Hippocampal formation (tissue), 2 donors: ENCODE measurements around the gene DLG2.
"Not testable (repeated sequence)": the region's sequence is repeated elsewhere in the genome, so short reads cannot be mapped to it uniquely, and the experiment has no call there.

Experiments used
- DNase-seq, 2 donors: peaks; one replicate each; lab custom pipeline; 2025; lab: John Stamatoyannopoulos, UW

Gene DLG2

GRCh38 chr11:85444479-85444878 is 182.7 kb downstream of the DLG2 start:
- no peak for DNase-seq

- no peak for DNase-seq
Observed at GRCh38 chr11:85440273-85440672, 186.9 kb downstream of the DLG2 start.

- DNase-seq: no peak
Observed at GRCh38 chr11:85438328-85438727, 188.8 kb downstream of the DLG2 start.

GRCh38 chr11:85431319-85431718 is 195.8 kb downstream of the DLG2 start:
- no peak for DNase-seq

GRCh38 chr11:85423794-85424193 is 203.3 kb downstream of the DLG2 start:
- no peak for DNase-seq

- no peak for DNase-seq
Observed at GRCh38 chr11:85423316-85423715, 203.8 kb downstream of the DLG2 start.

GRCh38 chr11:85414175-85414574 is 213.0 kb downstream of the DLG2 start:
- no peak for DNase-seq

- DNase-seq: no peak
Observed at GRCh38 chr11:85407648-85408047, 219.5 kb downstream of the DLG2 start.

- no peak for DNase-seq
Observed at GRCh38 chr11:85406841-85407240, 220.3 kb downstream of the DLG2 start.

- no peak for DNase-seq
Observed at GRCh38 chr11:85406316-85406715, 220.8 kb downstream of the DLG2 start.

- not testable (repeated sequence) for DNase-seq
Observed at GRCh38 chr11:85395515-85396055, 231.6 kb downstream of the DLG2 start.

GRCh38 chr11:85394283-85394682 is 232.9 kb downstream of the DLG2 start:
- DNase-seq: no peak

GRCh38 chr11:85391141-85391540 is 236.0 kb downstream of the DLG2 start:
- DNase-seq: no peak

- DNase-seq: no peak
Observed at GRCh38 chr11:85385547-85385946, 241.6 kb downstream of the DLG2 start.

- no peak for DNase-seq
Observed at GRCh38 chr11:85385111-85385510, 242.0 kb downstream of the DLG2 start.

GRCh38 chr11:85379066-85379465 is 248.1 kb downstream of the DLG2 start:
- no peak for DNase-seq

GRCh38 chr11:85377901-85378300 is 249.2 kb downstream of the DLG2 start:
- no peak for DNase-seq

- DNase-seq: no peak
Observed at GRCh38 chr11:85359859-85360258, 267.3 kb downstream of the DLG2 start.

GRCh38 chr11:85355921-85356320 is 271.2 kb downstream of the DLG2 start:
- no peak for DNase-seq

- DNase-seq: not testable (repeated sequence)
Observed at GRCh38 chr11:85349539-85349938, 277.6 kb downstream of the DLG2 start.

GRCh38 chr11:85348945-85349344 is 278.2 kb downstream of the DLG2 start:
- no peak for DNase-seq

- DNase-seq: no peak
Observed at GRCh38 chr11:85347291-85347690, 279.9 kb downstream of the DLG2 start.

- DNase-seq: no peak
Observed at GRCh38 chr11:85346484-85346883, 280.7 kb downstream of the DLG2 start.

GRCh38 chr11:85340846-85341245 is 286.3 kb downstream of the DLG2 start:
- not testable (repeated sequence) for DNase-seq

- DNase-seq: no peak
Observed at GRCh38 chr11:85318573-85318972, 308.6 kb downstream of the DLG2 start.
